NCI-H345 treated with DMSO at 0.1 percent for 48 hours (cell line): ENCODE data around the gene PHF2.

Experiments
- DNase-seq: peaks from one replicate; lab custom pipeline; 2025; ENCODE audit not compliant: unreplicated experiment; lab: John Stamatoyannopoulos, UW

The PHF2 gene

DNA sequence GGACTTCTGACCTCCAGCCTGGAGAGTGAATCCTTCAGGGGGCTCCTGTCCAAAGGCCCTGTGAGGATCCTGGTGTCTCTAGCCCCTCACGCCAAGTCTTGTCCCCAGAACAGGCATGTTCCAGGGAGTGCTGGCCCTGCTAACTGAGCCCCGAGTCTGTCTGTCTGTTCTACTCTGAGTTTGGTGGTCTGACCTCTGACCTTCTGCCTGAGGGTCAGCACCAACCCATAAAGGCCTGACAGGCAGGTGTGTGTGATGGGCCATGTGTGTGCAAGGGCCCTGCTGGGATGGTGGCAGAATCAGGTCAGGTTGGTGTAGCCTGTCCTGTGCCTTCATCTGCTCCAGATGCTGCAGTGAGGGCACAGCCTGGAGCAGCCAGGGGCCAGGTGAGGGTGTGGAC lies 46.3 kb downstream of the PHF2 start:
- no peak for DNase-seq

- no peak for DNase-seq
These were observed 47.4 kb downstream of the PHF2 start for GRCh38 chr9:93623753-93624152.

DNA sequence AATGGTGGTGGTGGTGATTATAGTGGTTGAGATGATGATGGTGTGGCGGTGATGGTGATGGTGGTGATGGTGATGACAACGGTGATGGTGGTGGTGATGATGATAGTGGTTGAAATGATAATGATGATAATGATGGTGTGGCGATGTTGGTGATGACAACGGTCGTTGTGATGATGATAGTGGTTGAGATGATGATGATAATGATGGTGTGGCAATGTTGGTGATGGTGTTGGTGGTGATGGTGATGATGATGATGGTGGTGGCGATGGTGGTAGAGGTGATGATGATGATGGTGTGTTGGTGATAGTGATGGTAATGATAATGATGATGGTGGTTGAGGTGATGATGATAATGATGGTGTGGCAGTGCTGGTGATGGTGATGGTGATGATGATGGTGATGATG lies 48.0 kb downstream of the PHF2 start:
- DNase-seq: no peak

- no peak for DNase-seq
These were observed 48.6 kb downstream of the PHF2 start for GRCh38 chr9:93624977-93625376.

DNA sequence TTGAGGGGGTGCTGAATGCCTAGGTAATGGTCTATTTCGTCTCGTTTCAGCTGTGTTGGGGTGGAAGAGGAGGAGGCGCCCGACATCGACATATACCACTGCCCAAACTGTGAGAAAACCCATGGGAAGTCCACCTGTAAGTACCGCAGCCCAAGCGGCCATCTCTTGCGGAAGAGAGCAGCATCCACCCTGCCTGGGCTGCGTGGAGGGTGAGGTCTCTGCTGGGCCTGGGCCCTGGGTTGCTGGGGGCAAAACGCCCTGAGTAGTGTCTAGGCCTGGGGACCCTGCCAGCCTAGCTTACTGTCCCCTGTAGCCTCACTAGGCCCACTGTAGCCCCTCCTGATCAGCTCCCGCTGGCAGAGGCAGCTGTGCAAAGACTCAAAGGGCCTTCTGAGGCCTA lies 53.5 kb downstream of the PHF2 start:
- DNase-seq: no peak

- no peak for DNase-seq
These were observed 54.5 kb downstream of the PHF2 start for GRCh38 chr9:93630806-93631411.

DNA sequence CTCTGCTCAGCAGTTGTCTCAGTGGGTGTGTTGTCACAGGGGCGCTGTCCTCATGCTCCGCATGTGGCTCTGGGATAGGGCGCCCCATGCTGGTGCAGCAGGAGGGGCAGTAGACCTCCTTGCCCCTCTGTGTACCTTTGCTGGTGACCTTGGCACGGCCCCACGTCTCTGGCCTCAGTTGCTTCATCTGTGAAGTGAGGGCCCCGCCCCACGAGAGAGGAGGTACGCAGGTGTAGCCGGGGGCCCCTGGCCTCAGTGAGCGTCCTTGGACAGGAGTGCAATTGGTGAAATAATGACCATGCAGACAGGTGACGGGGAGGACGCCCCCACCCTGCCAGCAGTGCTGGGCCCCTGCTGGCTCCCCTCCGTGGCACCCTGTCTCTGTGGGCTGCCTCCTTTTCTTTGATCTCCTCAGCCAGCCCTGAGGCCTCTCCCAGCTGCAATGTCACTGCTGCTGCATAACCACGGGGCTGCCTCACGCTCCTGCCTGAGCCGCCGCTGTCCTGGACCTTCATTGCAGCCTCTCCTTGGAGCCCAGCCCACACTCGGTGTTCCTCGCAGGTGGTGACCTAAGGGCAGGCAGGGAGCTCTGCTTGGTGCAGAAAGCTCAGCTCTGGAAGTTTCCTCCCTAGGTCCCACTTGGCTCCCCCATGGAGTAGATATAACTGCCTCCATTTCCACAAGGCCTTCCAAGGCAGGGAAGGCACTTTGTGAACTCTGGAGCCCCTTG lies 57.3 kb downstream of the PHF2 start:
- no peak for DNase-seq

DNA sequence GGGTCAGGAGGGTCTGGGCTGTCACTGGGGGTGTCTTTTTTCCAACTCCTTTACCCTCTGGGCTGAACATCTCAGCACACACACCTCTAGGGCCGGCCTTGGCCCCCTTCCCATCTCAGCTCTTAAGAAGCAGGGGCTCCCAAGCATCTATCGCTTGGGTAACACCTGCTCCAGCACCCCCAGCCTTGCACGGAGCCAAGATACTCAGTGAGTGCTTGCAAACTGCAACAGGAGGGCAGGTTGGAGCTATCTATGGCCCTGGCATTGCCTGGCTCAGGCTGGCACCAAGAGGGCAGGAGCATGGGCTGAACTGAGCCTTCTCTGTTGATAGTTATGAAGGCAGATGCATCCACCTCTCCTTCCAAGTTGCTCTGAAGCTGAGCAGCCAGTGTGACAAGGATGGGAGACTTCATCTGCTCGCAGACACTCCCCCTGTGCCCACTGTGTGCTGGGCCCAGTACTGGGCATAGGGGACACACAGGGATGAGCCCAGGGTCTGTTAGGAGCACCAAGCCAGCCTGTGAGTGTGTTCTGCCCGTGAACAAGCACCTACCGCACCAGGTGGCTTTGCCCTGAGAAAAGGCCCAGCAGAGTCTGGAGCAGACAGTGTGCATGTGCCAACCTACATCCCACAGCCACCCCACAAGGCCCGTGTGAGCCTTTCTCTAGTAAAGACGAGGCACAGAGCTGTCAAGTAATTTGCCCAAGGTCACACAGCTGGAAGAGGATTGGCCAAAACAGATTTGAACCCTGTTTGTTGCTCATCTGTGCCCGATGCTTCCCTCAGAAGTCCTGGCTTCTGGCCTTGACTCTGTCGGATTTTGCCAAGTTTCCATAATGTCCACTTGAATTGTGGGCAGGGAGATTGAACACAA lies 58.2 kb downstream of the PHF2 start:
- no peak for DNase-seq

DNA sequence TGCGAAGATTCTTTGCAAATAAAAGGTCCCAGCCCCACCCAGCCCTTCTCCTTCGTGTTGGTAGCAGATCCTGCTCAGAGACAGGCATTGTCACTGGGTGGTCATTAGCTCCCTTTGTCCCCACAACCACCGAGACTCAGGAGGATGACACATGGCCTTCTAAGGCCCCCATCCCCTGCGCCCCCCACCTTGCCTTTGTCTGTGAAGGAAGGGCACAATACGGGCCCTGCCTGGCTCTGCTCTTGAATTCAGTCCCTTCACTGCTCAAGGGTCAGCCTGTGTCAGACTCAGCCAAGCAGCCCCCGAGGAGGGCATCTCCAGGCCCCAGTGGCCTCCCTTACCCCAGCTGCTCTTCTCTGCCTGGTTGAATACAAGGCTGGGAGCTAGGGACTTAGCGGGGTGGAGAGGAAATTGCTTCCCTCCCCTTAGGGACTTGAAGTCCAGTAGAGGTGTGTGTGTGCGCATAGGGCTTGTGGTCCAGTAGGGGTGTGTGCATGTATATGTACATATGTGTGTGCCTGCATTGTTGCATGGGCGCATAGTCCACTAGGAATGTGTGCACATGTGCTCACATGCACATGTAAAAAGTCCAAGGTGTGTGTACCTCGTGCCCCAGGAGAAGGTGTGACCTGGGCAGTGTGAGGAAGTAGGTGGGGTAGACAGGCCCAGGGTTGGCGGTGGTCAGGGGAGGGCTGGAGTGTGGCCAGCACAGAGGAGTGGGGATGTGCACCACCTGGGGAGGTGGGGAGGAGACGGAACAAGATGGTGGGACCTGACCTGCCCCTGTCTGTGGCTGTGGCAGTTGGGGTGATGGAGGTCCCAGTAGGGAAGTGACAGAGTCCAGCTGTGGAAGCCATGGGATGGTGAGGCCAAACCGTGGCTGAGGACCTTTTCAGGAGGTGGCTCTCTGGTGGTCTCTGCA lies 59.1 kb downstream of the PHF2 start:
- DNase-seq: no peak

DNA sequence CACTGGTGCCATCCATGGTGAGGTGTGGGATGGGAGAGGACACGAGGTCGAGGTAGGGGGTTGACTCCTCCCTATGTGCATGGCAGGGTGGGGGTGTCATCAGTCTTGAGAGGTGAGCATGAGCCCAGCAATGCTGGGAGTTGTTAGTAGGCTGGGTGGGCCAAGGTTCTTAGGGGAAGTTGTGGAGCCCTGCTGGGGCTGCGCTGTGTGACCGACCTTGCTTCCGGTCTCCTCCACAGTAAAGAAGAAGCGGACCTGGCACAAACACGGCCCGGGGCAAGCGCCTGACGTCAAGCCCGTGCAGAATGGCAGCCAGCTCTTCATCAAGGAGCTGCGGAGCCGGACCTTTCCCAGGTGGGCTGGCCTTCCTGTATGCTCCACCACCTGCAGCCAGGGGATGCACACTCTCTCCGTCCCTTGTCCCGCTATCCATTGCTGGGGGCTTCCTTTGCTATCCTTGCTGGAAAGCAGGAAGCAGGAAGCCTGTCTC lies 59.8 kb downstream of the PHF2 start:
- no peak for DNase-seq

DNA sequence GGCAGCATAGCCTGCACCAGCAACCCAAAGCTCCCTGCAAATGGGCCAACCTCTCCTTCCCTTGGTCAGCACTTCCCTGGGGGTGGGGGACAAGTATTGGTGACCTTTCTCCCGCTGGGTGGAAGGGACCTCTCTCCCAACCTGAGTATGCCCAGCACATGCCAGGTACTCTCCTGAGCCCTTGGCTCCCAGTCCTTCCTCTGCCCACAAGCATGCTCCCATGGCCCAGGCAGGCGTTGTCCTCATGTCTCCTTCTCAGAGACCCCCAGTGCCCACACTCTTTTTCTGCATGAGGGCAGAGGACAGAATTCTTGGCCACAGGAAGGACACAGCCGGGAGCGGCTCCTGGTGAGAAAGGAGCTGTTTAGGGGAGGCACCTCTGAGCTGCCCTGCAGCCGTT lies 60.3 kb downstream of the PHF2 start:
- no peak for DNase-seq

DNA sequence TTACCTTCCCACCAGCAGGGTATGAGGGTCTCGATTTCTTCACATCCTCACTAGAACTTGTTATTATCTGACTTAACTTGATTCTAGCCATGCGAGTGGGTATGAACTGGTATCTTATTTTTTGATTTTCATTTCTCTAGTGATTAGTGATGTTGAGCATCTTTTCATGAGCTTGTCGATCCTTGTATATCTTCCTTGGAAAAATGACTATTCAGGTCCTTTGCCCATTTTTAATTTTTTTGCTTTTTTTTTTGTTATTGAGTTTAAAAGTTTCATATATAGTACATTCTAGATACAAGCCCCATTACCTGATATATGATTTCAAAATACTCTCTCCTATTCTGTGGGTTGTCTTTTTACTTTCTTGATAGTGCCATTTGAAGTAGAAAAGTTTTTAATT lies 61.5 kb downstream of the PHF2 start:
- no peak for DNase-seq

GRCh38 chr9:93640027-93640426 lies 63.6 kb downstream of the PHF2 start:
- no peak for DNase-seq

DNA sequence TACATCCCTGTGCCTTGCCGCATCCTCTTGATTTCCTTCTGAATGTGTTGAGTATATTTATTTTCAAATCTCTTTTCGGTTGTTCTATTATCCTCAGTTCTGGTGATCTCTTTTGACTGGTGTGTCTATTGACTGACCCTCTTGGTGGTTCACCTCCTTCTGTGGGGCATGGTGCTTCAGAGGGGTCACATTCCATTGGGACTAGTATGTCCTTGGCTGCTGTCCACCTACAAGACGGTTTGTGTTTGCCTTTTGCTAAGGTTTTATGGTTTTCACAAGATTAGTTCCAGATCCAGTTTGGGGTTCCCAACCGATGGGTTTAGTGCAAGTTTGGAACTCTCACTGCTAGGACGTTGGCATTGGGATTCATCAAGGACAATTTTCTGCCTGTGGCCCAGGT lies 66.6 kb downstream of the PHF2 start:
- no peak for DNase-seq

DNA sequence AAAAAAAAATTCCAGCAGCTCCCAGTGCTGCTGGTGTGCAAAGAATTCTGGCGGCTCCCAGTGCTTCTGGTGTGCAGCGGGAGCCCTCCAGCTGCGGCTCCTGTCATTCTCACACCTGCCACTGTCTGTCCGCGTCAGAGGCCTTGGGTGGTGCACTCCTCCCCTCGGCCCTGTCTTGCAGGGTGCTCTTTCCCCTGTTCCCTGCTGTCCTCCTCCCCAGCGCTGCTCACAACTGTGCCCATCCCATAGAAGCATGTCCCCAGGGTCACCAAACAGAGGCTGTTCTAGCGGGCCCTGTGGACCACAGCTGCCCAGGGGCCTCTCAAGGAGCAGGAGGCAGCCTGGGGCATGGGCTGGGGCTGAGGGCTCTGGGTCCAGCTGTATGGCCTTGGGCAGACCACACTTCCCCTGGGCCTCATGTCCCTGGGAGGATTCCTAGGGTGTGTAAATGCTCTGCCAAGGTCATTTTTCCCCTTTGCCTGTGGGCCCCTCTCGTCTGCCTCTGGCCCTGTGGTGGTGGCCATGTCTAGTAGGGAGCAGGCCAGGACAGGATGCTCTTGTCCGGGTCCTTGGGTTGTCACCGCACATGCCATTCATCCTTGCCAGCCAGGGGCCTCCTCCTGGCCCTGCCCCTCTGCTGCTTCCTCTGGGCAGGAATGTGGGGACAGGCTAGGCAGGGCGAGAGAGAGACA lies 68.2 kb downstream of the PHF2 start:
- no peak for DNase-seq

DNA sequence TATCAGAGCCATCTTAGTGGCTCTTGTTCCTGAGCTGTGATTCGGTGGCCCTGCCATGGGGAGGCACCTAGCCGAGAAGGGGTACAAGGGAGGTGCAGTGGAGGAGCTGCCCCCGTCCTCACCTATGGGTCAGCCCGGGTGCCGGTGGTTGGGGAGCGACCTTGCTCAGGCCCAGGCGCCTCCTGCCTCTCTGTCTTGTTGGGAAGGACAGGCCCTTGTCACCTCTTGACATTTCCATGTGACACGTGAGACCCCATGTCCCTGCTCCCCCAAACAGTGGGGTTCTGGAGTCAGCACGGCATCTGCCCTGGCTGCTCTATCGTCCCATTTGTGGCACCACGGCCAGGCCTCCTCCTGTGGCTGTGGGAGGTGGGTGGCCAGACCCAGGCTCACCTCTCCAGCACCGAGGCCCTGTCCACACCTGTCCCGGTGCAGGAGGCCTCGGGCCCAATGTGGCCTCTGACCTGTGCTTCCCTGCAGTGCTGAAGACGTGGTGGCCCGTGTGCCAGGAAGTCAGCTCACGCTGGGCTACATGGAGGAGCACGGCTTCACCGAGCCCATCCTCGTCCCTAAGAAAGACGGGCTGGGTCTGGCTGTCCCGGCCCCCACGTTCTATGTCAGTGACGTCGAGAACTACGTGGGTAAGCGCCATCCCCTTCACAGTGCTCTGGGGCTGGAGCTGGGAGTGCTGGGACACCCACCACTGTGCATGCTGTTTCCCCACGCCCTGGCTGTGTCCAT lies 68.9 kb downstream of the PHF2 start:
- DNase-seq: no peak

DNA sequence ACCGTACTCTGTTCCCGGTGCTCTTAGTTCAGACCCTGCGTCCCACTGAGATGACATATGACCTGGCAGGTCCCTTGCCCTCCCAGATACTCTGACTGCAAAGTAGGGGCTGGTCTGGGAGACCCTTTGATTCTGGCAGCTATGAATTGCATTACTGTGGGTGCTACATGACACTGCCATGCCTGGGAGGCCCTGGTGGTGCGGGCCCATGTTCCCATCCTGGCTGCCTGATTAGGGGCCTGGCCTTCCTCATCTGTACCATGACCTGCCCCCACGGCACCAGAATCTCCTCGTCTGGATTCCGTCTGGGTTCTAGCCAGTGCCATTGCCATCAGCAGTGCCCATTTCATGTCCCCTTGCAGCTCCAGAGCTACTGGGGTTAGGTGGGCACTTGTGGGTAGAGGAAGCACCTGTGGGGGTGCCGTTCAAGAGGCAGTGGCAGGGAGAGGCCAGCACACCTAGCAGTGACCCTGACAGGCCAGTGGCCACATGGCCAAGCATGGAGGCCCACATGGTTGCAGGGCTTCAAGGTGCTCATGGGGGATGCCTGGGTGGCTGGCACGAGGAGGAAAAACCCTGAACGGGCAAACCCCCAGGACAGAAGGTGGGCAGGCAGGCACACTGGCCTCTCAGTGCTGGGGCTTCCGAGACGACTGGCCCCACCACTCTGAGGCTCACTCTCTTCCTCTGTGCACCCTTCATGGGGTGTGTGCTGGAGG lies 69.7 kb downstream of the PHF2 start:
- DNase-seq: no peak

DNA sequence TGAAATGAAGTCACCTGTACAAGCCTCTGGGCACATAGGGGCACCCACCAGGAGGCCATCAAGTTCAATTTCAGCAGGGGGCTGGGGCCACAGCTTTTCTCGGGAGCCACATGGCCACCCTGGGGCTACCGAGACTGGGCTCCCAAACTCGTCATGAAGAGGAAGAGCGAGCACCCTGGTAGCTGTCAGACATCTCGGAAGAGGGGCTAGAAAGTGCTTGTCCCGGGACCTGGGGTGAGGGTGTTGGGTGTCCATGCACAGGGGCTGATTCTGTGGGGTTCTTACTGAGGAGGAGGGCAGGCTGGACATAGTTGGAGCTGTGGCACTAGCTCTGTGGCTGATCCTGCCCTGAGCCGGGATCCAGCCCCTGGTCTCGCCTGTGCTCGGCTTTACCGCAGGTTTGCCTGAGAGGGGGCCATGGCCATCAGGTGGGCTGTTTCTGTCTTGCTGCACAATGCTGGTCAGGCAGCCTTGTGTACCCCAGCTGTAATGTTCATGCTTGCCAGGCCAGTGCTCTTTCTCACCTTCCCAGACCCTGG lies 70.3 kb downstream of the PHF2 start:
- DNase-seq: no peak

DNA sequence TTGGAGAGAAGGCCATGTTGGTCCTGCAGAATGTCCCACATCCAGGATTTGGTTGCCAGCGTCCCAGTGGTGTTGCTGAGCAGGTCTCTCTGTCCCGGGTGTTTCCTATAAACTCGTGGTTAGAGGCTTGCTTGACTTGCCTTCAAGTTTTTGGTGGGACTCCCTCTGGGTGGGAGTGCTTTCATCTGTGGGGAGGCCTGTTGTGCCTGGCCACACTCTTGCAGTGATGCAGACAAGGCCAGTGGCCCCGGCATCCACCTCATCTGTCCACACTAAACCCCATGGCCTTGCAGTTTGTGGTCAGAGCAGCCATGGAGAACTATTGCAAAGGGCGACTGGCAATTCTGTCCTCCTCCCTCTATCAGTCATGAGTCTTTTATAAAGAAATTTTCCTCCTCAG lies 71.8 kb downstream of the PHF2 start:
- no peak for DNase-seq
